Immature natural killer cell (primary cell): ENCODE results near the gene MRPS15. TPM values are rescaled to one million over a fixed set of nuclear protein-coding genes. Genes with fewer than 3 reads are reported as not detected.
"Not testable (repeated sequence)": the region's sequence is repeated elsewhere in the genome, so short reads cannot be mapped to it uniquely, and the experiment has no call there.

Experiments used
- DNase-seq, 3 donors: peaks; one replicate each; pipeline ENCODE4 v3.0.0; 2022; ENCODE audit warnings: mixed read lengths in 1 of 3
- H3K27ac Mint-ChIP-seq, 6 donors: one replicate each; pipeline ENCODE4 v1.8.0; 2020; ENCODE audit warnings: mixed read lengths in 6 of 6, mild to moderate bottlenecking in 5 of 6, inconsistent platforms in 4 of 6, moderate library complexity in 3 of 6
- H3K27me3 Mint-ChIP-seq, 3 donors: one replicate each; pipeline ENCODE4 v1.8.0; 2020 to 2021; ENCODE audit warnings: low read depth in 3 of 3, mild to moderate bottlenecking in 3 of 3, mixed read lengths in 3 of 3, moderate library complexity in 3 of 3, inconsistent platforms in 1 of 3
- H3K36me3 Mint-ChIP-seq, 3 donors: one replicate each; pipeline ENCODE4 v1.8.0; 2020; ENCODE audit warnings: mixed read lengths in 3 of 3, inconsistent platforms in 2 of 3, mild to moderate bottlenecking in 2 of 3
- H3K4me1 Mint-ChIP-seq, 2 donors: one replicate each; pipeline ENCODE4 v1.8.0; 2020; ENCODE audit warnings: inconsistent platforms in 2 of 2, mild to moderate bottlenecking in 2 of 2, mixed read lengths in 2 of 2, moderate library complexity in 1 of 2
- H3K4me3 Mint-ChIP-seq, 5 donors: one replicate each; pipeline ENCODE4 v1.8.0; 2020; ENCODE audit warnings: mild to moderate bottlenecking in 5 of 5, mixed read lengths in 5 of 5, inconsistent platforms in 3 of 5, moderate library complexity in 3 of 5
- H3K9me3 Mint-ChIP-seq, 6 donors: one replicate each; pipeline ENCODE4 v1.8.0; 2020; ENCODE audit warnings: mild to moderate bottlenecking in 6 of 6, mixed read lengths in 6 of 6, inconsistent platforms in 4 of 6, moderate library complexity in 3 of 6
- polyA plus RNA-seq, 3 donors: library from polyadenylated mRNA; unstranded; fragments of 300-500 nt; fragmentation: Illumina TruSeq; gene quantifications; one replicate each; pipeline ENCODE4 v1.2.3, GENCODE V29; 2021

The MRPS15 gene
- polyA plus RNA-seq, result 100 to 1,000 TPM in 1 of 3 donors, 10 to 100 TPM in 2; 59.8 to 106 (median 63.8) TPM

DNA sequence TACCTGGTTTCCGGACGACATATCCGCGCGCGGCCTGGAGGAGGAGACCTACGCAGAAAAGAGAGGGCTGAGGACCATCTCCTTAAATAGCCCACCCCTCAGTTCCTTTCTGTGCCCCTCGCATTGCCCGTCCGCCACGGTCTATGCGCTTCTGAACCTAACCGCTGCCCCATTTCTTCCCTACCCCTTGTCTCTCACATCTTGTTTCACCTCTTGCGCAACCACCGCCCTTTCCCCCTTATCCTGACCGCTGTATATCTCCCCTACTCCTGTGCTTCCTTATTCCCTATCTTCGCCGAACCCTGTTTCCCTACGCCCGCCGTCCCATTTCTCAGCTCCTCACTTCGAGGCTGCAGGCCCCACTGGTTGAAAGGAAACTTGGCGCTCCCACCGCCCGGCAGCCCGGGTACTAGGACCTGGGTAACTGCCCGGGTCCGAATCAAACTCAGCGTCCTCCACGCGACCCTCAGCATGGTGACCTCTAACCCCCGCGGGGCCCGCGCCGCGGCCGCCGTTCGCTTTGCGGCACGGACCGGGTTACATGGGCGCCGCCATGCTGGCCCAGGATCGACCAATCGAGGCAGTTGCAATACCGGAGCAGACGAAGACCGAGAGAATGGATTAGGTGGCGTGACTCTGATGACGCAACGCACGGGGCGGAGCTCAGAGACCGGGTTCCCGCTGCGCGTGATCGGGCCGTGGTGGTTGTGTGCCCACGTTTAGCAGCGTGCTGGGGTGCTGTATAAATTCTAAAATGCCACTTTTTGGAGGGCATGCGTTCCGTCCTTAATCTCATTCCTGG is at the start of gene MRPS15:
MRPS15 (minus strand) TSS at position 582 of the 802 bp plus-strand sequence; CDS start at position 473, 109 bp downstream.
- peak within 1 kb of the TSS; percentile 93 to 97 (median 95) for H3K27ac Mint-ChIP-seq
- DNase-seq, result peak; percentile 89 to 91 (median 91)
- peaks cover 4 to 13% (median 10%) of the 10 kb centered on the region in 3 donors for H3K36me3 Mint-ChIP-seq
- H3K9me3 Mint-ChIP-seq, result no peaks in the 10 kb centered on the region
- H3K27me3 Mint-ChIP-seq, result peaks cover 0 to 3% (median 2%) of the 10 kb centered on the region in 3 donors
- peaks cover 27 to 33% of the 10 kb centered on the region in 2 donors for H3K4me1 Mint-ChIP-seq
- H3K4me3 Mint-ChIP-seq, result peak within 1 kb of the TSS; percentile 91 to 99 (median 98)

GRCh38 chr1:36512842-36513241 is 48.7 kb upstream of the MRPS15 start:
- DNase-seq, result no peak
- Mint-ChIP-seq H3K4me1 (no peaks in the 10 kb centered on the region), H3K27me3 (peaks cover 3 to 8% (median 4%) of the 10 kb centered on the region in 3 donors), H3K36me3 (no peaks in the 10 kb centered on the region), H3K4me3 (no peak overlapping the region), H3K9me3 (no peaks in the 10 kb centered on the region), H3K27ac (no peak overlapping the region)

GRCh38 chr1:36511804-36512798 is 47.9 kb upstream of the MRPS15 start:
- peaks cover 3 to 9% (median 8%) of the 10 kb centered on the region in 3 donors for H3K27me3 Mint-ChIP-seq
- no peaks in the 10 kb centered on the region for H3K9me3 Mint-ChIP-seq
- no peaks in the 10 kb centered on the region for H3K36me3 Mint-ChIP-seq
- H3K27ac Mint-ChIP-seq, result no peak overlapping the region
- H3K4me3 Mint-ChIP-seq, result no peak overlapping the region
- H3K4me1 Mint-ChIP-seq, result no peaks in the 10 kb centered on the region
- no peak for DNase-seq

- not testable (repeated sequence) for DNase-seq, H3K9me3 Mint-ChIP-seq, H3K4me1 Mint-ChIP-seq, H3K27ac Mint-ChIP-seq, H3K36me3 Mint-ChIP-seq, H3K4me3 Mint-ChIP-seq
- peaks cover 3 to 11% (median 9%) of the 10 kb centered on the region in 3 donors for H3K27me3 Mint-ChIP-seq
Observed at GRCh38 chr1:36511220-36511619, 47.0 kb upstream of the MRPS15 start.

DNA sequence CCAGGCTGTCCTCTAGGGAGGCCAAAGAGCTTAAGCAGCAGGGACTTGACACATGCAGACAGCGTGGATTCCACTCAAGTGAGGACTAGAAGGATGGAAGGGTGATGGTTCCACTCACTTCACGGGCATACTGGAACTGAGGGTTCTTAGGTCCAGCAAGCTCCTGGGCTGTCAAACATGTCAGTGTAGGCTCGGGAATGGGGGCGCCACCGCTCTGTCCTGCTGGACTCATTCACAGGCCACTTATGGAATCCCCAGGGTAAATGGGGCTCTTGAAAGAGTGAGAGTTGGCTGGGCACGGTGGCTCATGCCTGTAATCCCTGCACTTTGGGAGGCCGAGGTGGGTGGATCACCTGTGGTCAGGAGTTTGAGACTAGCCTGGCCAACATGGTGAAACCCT is 46.2 kb upstream of the MRPS15 start:
- H3K4me3 Mint-ChIP-seq, result no peak overlapping the region
- no peak overlapping the region for H3K27ac Mint-ChIP-seq
- no peaks in the 10 kb centered on the region for H3K4me1 Mint-ChIP-seq
- no peaks in the 10 kb centered on the region for H3K9me3 Mint-ChIP-seq
- no peaks in the 10 kb centered on the region for H3K36me3 Mint-ChIP-seq
- peaks cover 3 to 12% (median 9%) of the 10 kb centered on the region in 3 donors for H3K27me3 Mint-ChIP-seq
- no peak for DNase-seq

- Mint-ChIP-seq H3K4me1 (no peaks in the 10 kb centered on the region), H3K4me3 (no peak overlapping the region), H3K36me3 (no peaks in the 10 kb centered on the region), H3K9me3 (no peaks in the 10 kb centered on the region), H3K27me3 (peaks cover 3 to 12% (median 9%) of the 10 kb centered on the region in 3 donors), H3K27ac (no peak overlapping the region)
- no peak for DNase-seq
Observed at GRCh38 chr1:36508257-36508656, 44.1 kb upstream of the MRPS15 start.

- no peaks in the 10 kb centered on the region for H3K36me3 Mint-ChIP-seq
Observed at GRCh38 chr1:36506276-36506920, 42.2 kb upstream of the MRPS15 start.

GRCh38 chr1:36503733-36504132 is 39.5 kb upstream of the MRPS15 start:
- H3K4me3 Mint-ChIP-seq, result no peak overlapping the region
- H3K36me3 Mint-ChIP-seq, result no peaks in the 10 kb centered on the region
- no peak for DNase-seq
- H3K9me3 Mint-ChIP-seq, result no peaks in the 10 kb centered on the region
- H3K4me1 Mint-ChIP-seq, result no peaks in the 10 kb centered on the region
- peaks cover 3 to 9% (median 6%) of the 10 kb centered on the region in 3 donors for H3K27me3 Mint-ChIP-seq
- no peak overlapping the region for H3K27ac Mint-ChIP-seq

More at GRCh38 chr1:36506276-36506920, 42.2 kb upstream of the MRPS15 start:
- Mint-ChIP-seq H3K4me3 (no peak overlapping the region), H3K27me3 (peaks cover 3 to 13% (median 7%) of the 10 kb centered on the region in 3 donors), H3K27ac (no peak overlapping the region), H3K9me3 (no peaks in the 10 kb centered on the region), H3K4me1 (no peaks in the 10 kb centered on the region)
- DNase-seq, result no peak

DNA sequence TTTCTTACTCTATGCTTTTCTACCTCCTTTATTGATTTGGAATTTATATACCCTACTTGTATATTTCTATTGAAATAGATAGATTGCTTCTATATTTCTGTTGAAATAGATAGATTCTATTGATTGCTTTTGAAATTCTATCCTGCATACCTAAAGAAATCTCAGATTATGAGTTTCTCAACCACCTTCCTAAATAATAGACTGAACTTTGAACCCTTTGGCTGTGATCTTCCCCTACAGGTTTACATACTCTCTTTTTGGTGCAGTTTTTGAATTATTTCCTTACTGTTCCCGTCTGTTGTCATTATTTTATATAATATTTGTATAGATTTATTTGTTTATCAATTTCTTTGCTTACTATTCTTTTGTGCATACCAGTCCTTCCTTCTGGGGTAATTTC is 39.0 kb upstream of the MRPS15 start:
- H3K27ac Mint-ChIP-seq, result no peak overlapping the region
- no peak overlapping the region for H3K4me3 Mint-ChIP-seq
- no peak for DNase-seq
- no peaks in the 10 kb centered on the region for H3K4me1 Mint-ChIP-seq
- no peaks in the 10 kb centered on the region for H3K9me3 Mint-ChIP-seq
- H3K27me3 Mint-ChIP-seq, result peaks cover 3 to 6% (median 6%) of the 10 kb centered on the region in 3 donors
- H3K36me3 Mint-ChIP-seq, result no peaks in the 10 kb centered on the region

- Mint-ChIP-seq H3K27me3 (peaks cover 0 to 8% (median 5%) of the 10 kb centered on the region in 3 donors), H3K4me1 (no peaks in the 10 kb centered on the region), H3K4me3 (no peak overlapping the region), H3K36me3 (no peaks in the 10 kb centered on the region), H3K27ac (no peak overlapping the region), H3K9me3 (no peaks in the 10 kb centered on the region)
- no peak for DNase-seq
Observed at GRCh38 chr1:36502616-36503015, 38.4 kb upstream of the MRPS15 start.

GRCh38 chr1:36501911-36502310 is 37.7 kb upstream of the MRPS15 start:
- not testable (repeated sequence) for H3K4me1 Mint-ChIP-seq, H3K27me3 Mint-ChIP-seq, DNase-seq, H3K4me3 Mint-ChIP-seq, H3K9me3 Mint-ChIP-seq, H3K27ac Mint-ChIP-seq, H3K36me3 Mint-ChIP-seq

- H3K4me1 Mint-ChIP-seq, result no peaks in the 10 kb centered on the region
- H3K9me3 Mint-ChIP-seq, result no peaks in the 10 kb centered on the region
- no peak for DNase-seq
- no peak overlapping the region for H3K4me3 Mint-ChIP-seq
- H3K36me3 Mint-ChIP-seq, result no peaks in the 10 kb centered on the region
- H3K27ac Mint-ChIP-seq, result no peak overlapping the region
- peaks cover 5 to 9% (median 7%) of the 10 kb centered on the region in 3 donors for H3K27me3 Mint-ChIP-seq
Observed at GRCh38 chr1:36497207-36497606, 33.0 kb upstream of the MRPS15 start.

DNA sequence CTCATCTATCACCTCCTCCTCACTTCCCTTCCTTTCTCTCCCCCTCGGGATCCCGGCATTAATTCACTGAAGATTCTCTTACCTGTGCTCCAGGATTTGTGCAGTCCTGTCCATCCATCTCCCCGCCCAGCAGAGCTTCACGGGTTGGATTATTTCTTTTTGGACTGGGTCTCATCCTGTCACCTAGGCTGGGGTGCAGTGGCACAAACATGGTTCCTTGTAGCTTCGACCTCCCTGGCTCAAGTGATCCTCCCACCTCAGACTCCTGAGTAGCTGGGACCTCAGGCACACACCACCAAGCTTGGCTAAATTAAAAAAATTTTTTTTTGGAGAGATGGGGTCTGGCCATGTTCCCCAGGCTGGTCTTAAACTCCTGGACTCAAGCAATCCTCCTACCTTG is 30.8 kb upstream of the MRPS15 start:
- Mint-ChIP-seq H3K36me3 (no peaks in the 10 kb centered on the region), H3K4me3 (no peak overlapping the region), H3K27ac (no peak overlapping the region), H3K27me3 (peaks cover 5 to 9% (median 7%) of the 10 kb centered on the region in 3 donors), H3K9me3 (no peaks in the 10 kb centered on the region), H3K4me1 (no peaks in the 10 kb centered on the region)
- DNase-seq, result no peak
